ENCODE results near the gene SSB. TPM values are rescaled to one million over a fixed set of nuclear protein-coding genes. Genes with fewer than 3 reads are reported as not detected.

SSB gene
- total RNA-seq, 4 donors from 2014 or later, result 35.5 to 91.0 (median 44.4) TPM

DNA sequence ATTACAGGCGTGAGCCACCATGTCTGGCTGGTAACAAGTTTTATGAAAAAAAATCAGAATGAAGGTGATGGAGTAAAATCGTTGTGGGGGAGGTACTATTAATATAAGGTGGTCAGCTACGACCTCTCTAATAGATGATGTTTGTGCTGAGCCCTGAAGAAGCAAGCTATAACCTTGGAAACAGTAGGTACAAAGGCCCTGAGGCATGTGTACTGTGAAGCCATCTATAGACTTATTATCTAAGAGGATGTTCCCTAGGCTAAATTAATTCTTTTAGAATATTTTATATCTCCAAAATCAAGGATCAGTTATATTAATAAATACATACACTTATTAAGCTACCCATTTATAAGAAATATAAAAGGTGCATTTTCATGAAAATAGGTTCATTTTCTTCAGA, 23.3 kb upstream of the SSB start:
- H3K4me1 ChIP-seq, result no peaks in the 10 kb centered on the region
- DNase-seq (ENCODE audit: low spot score in 2 of 2), result no peak
- no peaks in the 10 kb centered on the region for H3K9me3 ChIP-seq
- TF ChIP-seq, protein P1, sequence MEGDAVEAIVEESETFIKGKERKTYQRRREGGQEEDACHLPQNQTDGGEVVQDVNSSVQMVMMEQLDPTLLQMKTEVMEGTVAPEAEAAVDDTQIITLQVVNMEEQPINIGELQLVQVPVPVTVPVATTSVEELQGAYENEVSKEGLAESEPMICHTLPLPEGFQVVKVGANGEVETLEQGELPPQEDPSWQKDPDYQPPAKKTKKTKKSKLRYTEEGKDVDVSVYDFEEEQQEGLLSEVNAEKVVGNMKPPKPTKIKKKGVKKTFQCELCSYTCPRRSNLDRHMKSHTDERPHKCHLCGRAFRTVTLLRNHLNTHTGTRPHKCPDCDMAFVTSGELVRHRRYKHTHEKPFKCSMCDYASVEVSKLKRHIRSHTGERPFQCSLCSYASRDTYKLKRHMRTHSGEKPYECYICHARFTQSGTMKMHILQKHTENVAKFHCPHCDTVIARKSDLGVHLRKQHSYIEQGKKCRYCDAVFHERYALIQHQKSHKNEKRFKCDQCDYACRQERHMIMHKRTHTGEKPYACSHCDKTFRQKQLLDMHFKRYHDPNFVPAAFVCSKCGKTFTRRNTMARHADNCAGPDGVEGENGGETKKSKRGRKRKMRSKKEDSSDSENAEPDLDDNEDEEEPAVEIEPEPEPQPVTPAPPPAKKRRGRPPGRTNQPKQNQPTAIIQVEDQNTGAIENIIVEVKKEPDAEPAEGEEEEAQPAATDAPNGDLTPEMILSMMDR (IDR thresholded peaks at IDR 0.05), result no peak
- TF ChIP-seq EP300 (IDR thresholded peaks at IDR 0.05) (no peak), POLR2A (IDR thresholded peaks at IDR 0.05) (no peak), POLR2AphosphoS5 (IDR thresholded peaks at IDR 0.05) (no peak)
- 93% methylated on average over 3 of the region's 3 CpGs for WGBS
- H3K27me3 ChIP-seq, result no peaks in the 10 kb centered on the region
- no peak overlapping the region for H3K27ac ChIP-seq
- H3K36me3 ChIP-seq, result no peaks in the 10 kb centered on the region
- H3K4me3 ChIP-seq, result no peak overlapping the region

DNA sequence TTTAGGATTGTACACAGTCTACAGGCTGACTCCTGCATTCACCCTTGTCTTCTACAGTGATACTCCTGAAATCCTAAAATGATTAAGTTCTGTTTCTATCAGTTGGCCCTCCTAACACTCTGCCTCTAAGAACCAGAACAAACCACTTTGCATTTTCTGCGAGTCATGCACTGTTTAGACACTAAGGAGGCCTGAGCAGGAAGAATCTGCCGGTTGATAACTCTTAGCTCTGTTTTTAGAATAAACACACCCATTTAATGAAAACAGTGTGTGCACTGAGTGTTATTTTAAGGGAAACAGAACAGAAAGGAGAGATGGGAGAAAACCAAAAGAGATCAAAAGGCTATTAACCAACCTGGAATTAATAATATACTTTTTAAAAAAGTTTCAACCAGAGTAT, 22.9 kb upstream of the SSB start:
- DNase-seq (ENCODE audit: low spot score in 2 of 2), result no peak
- Histone ChIP-seq H3K9me3 (no peaks in the 10 kb centered on the region), H3K27me3 (no peaks in the 10 kb centered on the region), H3K4me3 (no peak overlapping the region), H3K36me3 (no peaks in the 10 kb centered on the region), H3K4me1 (no peaks in the 10 kb centered on the region), H3K27ac (no peak overlapping the region)
- TF ChIP-seq EP300 (IDR thresholded peaks at IDR 0.05) (no peak), POLR2AphosphoS5 (IDR thresholded peaks at IDR 0.05) (no peak), POLR2A (IDR thresholded peaks at IDR 0.05) (no peak)
- TF ChIP-seq, protein P1 (IDR thresholded peaks at IDR 0.05), result no peak
- WGBS, result 50% methylated on average over 2 of the region's 2 CpGs

DNA sequence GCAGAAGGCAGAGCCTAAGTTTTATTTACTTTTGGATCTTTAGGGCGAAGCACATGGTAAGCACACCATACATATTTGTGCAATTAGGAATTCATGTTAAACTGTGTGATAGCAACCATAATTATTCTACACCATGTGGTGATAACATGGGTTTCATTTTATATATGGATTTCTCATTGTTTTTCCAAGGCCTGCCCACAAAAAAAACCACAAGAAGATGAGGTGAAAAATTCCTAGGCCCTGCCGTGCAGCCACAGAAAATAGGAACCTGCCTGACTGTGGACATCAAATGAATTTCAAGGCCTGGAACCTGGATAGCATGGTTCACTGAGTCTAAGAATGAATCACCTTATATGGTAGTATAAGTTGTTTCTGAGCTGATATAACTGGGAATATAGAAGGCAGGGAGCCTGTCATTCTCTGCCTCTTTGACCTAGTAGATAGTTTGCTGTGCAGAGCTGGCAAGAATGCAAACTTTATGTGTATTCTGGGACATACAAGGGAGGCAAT, 22.4 kb upstream of the SSB start:
- Histone ChIP-seq H3K4me3 (no peak overlapping the region), H3K36me3 (no peaks in the 10 kb centered on the region), H3K27ac (no peak overlapping the region), H3K4me1 (no peaks in the 10 kb centered on the region), H3K9me3 (no peaks in the 10 kb centered on the region), H3K27me3 (no peaks in the 10 kb centered on the region)
- DNase-seq (ENCODE audit: low spot score in 2 of 2), result no peak
- TF ChIP-seq EP300 (IDR thresholded peaks at IDR 0.05), result no peak
- TF ChIP-seq POLR2A (IDR thresholded peaks at IDR 0.05), result no peak
- TF ChIP-seq, protein P1 (IDR thresholded peaks at IDR 0.05), result no peak
- no peak for TF ChIP-seq POLR2AphosphoS5 (IDR thresholded peaks at IDR 0.05)
- WGBS, result 44% methylated on average over 2 of the region's 2 CpGs

DNA sequence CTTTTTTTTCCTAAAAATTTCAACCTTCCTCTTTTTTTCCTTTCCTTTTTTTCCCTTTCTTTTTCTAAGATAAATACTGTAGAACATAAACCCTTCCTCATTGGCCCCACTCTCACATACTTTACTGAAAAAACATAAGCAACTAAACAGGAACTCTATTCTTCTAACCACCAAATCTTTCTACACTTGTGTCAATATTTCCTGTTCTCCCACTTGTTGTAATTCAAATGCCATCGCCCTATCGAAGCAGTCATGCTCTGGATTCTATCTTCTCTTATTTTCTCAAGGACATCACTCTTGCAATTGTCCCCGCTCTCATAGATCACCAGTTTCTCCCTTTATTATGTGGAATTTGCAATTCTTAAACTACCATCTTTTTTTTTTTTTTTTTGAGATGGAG, 20.2 kb upstream of the SSB start:
- Histone ChIP-seq H3K27me3 (no peaks in the 10 kb centered on the region), H3K27ac (no peak overlapping the region), H3K4me1 (no peaks in the 10 kb centered on the region), H3K9me3 (no peaks in the 10 kb centered on the region), H3K4me3 (no peak overlapping the region), H3K36me3 (no peaks in the 10 kb centered on the region)
- no peak for DNase-seq (ENCODE audit: low spot score in 2 of 2)
- 77% methylated on average over 3 of the region's 3 CpGs for WGBS
- TF ChIP-seq EP300 (IDR thresholded peaks at IDR 0.05) (no peak), POLR2AphosphoS5 (IDR thresholded peaks at IDR 0.05) (no peak), POLR2A (IDR thresholded peaks at IDR 0.05) (no peak)
- TF ChIP-seq, protein P1 (IDR thresholded peaks at IDR 0.05), result no peak

DNA sequence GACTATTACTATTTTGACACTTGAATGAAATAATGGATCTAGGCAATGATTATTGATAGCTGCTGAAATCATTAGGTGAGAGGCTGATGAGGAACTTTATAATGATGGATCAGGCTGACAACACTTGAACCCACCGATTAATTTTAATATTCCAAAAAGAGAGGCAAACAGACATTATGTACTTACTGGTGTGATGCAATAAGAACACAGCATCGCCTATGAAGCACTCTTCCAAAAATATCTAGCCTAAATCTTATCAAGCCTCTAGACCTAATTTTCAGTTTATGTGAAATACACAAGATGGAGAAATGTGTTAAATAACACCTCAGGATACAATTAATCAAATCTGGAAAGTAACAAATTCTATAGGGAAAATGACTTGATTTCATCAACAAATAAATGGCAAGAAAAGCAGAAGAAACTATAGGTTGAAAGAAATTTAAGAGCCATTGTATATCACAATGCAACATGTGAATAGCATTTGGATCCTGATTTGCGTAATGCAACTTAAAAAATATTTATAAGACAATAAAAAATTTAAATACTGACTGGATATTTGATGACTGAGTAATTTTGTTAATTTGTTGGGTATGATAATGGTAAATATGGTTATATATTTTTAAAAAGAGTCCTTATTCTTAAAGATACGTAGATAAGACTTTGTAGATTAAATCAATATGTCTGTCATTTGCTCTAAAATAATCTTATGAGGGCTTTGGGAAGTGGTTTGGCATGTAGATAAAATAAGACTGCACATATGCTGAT, 17.2 kb upstream of the SSB start:
- TF ChIP-seq, protein P1 (IDR thresholded peaks at IDR 0.05), result no peak
- TF ChIP-seq POLR2AphosphoS5 (IDR thresholded peaks at IDR 0.05) (no peak), POLR2A (IDR thresholded peaks at IDR 0.05) (no peak), EP300 (IDR thresholded peaks at IDR 0.05) (no peak)
- Histone ChIP-seq H3K4me1 (no peaks in the 10 kb centered on the region), H3K4me3 (no peak overlapping the region), H3K36me3 (no peaks in the 10 kb centered on the region), H3K27me3 (no peaks in the 10 kb centered on the region), H3K27ac (no peak overlapping the region), H3K9me3 (no peaks in the 10 kb centered on the region)
- 81% methylated on average over 4 of the region's 4 CpGs for WGBS
- DNase-seq (ENCODE audit: low spot score in 2 of 2), result no peak
